Non-pigmented ciliary epithelial cell (primary cell): ENCODE results near the gene PDGFA.

ENCODE experiments used
- DNase-seq: peaks from one replicate; pipeline ENCODE4 v3.0.0-alpha.2; 2010; ENCODE audit warnings: low read depth

Gene PDGFA

DNA sequence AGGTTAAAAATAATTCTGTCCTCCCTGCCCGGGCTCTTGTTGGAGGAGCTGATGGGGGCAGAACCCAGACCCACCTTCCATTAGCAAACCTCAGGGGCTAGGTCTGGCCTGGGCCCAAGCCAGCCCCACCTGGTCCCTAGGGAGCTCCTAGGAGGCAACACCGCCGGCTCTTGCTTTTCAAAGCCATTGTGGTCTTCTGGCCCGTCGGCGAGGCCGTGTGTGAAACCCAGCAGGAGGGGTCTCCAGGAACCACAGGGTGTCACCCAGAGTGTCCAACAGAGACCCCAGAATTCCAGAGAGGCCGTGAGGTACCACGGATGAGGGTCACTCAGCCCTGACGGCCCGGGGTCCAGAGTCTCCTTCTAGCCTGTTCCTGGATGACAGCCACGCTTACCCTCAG lies 16.6 kb upstream of the PDGFA start:
- no peak for DNase-seq

DNA sequence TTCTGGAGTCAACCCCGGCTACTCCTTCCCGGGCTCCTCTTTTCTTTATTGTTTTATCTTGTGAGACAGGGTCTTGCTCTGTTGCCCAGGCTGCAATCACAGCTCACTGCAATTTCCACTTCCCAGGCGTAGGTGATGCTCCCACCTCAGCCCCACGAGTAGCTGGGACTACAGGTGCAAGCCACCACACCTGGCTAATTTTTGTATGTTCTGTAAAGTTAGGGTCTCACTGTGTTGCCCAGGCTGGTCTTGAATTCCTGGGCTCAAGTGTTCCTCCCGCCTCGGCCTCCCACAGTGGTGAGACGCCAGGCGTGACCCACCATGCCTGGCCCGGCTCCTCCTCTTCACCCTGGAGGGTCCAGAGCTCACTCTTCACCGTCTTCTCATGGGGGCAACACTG lies 15.3 kb upstream of the PDGFA start:
- no peak for DNase-seq

DNA sequence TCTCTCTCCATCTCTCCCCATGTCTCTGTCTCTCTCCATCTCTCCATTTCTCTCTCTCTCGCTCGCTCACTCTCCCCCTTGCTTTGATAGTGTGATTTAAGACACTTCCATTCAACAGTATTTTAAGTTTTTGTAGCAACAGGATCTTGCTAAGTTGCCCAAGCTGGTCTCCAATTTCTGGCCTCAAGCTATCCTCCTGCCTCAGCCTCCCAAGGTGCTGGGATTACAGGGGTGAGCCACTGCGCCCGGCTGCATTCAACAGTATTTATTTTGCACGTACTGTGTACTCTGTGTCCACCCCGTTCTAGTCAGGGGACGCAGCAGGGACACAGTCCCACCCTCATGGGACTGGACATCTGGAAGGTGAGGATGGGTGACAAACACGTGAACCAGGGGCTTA lies 14.4 kb upstream of the PDGFA start:
- DNase-seq, result no peak

DNA sequence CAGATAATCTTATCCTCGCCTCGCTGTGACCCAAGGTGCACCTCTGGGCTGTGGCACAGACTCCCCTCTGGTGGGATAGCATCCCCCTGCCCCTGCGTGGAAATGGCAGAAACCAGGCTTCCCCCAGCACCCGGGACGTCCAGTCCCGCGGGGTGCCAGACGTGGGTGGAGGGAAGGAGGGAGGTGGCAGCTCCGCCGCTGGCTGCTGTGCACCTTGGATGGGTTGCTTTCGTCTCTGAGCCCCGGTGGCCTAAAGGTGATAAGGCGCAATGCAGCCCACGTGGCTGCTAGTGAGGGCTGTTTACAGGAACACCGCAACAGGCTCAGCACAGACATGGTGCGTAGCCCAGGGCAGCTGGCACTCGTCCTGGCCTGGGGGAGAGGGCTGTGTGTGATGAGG lies 13.6 kb upstream of the PDGFA start:
- no peak for DNase-seq

DNA sequence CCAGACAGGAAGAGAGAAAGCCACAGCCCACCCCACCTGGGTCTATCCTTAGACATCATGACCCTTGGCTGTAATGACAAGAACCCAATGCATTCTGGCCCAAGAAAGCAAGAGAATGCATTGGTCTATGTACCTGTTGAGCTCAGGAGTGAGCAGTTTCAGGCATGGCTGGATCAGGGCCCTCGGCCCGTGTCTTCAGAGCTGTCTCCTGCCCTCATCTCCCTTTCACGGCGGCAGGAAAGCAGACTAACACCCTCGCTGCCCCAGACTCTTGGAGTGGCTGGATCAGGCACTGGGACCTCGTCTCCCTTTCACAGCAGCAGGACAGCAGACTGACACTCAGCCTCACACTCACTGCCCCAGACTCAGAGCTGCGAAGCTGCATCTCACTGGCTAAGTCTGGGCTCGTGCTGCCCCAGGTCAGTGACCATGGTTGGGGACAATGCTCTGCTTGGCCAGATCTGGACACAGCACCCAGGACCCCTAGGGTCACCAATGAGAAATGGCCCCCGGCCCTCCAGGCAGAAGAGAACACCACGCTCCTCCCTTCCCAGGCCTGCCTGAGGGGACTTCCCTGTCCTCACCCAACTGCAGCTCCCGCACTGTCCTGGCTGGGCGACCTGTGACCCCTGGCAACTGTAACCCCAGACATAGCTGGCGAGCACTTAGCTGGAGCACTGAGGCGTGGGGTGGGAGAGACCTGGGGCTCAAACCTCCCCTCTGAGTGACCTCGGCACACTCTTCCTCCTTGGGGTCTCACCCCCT lies 12.9 kb upstream of the PDGFA start:
- no peak for DNase-seq

DNA sequence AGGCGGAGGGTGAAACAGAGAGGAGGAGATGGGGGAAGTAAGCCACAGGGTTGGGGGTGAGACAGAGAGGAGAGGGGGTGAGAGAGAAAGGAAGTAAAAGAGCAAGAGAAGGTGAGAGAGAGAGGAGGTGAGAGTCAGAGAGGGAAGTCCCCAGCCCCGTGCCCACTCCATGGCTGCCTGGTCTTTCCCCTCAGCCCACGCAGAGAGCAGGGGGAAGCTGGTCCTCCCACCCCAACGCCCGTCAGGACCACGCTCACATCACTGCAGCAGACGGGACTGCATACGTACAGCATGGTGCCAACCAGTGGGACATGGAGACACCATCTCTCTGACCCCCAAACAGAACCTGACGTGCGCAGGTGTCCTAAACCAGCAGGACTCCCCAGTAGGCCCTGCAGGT lies 12.1 kb upstream of the PDGFA start:
- no peak for DNase-seq

DNA sequence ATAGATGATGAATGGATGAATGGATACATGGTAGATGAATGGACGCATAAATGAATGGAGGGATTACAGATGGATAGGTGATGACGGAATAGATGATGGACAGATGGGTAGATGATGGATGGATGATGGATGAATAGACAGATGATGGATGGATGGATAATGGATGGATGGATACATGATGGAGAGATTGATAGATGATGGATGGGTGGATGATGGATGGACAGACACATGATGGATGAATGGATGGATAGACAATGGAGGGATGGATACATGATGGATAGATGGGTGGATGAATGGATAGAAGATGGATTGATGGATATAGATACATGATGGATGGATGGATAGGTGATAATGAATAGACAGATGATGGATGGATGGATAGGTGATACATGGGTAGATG lies 8.8 kb upstream of the PDGFA start:
- DNase-seq, result no peak

DNA sequence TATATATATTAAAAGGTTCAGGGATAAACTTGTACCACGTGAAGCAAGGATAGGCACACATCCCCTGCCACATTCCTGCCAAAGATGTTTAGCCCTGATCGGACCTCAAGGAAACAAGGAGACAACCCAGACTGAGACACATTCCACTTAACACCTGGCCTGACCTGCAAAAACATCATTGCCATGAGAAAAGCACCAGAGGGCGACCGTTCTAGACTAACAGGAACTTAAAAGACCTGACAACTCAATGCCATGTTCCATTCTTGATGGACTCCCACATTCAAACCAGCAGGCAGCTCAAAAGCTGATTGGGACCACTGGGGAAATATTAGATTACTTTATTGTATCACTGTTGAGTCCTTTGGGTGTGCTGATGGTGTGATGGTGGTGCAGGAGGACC lies 8.1 kb upstream of the PDGFA start:
- DNase-seq, result no peak

DNA sequence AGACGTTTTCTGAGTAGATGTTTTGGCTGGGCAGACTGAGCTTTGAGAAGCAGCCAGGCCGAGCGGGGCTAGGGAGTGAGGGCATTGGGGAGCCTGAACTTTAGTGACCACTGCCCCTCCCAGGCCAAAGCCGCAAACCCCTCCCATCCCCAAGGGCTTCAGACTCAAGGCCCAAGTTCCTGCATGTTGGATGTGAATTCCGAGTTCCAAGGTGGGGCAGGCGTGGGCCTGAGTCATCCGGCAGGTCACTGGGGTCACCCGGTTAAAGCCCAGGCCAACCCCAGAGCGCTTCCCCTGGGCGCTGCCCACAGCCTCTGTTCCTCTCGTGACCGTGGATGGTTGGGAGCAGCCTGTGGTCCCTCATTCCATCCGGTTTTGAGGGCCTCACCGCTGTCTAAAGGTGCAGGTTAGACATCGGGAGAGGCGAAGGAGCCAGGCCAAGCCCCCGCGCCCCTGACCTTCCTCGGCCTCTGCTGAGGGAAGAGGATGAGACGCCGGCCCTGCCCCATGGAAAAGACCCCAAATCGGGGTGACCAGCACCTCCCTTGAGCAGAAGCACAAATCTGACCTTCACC lies 6.9 kb upstream of the PDGFA start:
- no peak for DNase-seq

DNA sequence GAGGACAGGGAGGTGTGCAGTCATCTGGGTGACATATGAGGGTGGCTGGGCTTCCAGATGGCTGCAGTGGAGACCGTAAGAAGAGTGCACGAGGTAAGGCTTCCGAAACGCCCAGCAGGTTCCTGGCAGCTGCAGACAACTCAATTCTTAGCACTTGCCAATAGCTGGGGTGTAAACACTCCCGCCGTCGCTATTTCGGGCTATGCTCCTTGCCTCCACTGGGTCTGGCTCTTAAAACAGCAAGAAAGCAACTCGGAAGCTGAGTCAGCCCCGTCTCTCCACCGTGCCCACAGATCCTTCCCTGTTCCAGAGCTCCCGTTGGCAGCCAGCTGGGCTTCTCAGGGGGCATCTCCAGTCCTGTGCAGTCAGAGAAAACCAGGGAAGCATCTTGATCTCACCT lies 6.1 kb upstream of the PDGFA start:
- DNase-seq, result no peak

DNA sequence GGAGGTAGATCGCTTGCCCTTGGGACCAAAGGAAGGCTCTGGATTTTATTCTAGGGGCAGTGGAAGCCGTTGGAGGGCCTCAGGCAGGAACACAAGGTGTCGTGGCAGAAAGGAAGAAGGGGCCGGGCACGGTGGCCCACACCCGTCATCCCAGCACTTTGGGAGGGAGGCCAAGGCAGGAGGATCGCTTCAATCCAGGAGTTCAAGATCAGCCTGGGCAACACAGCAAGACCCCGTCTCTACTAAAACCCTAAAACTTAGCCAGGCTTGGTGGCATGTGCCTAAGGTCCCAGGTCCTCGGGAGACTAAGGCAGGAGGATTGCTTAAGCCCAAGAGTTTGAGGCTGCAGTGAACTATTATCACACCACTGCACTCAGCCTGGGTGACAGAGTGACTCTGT lies 5.2 kb upstream of the PDGFA start:
- DNase-seq, result no peak

DNA sequence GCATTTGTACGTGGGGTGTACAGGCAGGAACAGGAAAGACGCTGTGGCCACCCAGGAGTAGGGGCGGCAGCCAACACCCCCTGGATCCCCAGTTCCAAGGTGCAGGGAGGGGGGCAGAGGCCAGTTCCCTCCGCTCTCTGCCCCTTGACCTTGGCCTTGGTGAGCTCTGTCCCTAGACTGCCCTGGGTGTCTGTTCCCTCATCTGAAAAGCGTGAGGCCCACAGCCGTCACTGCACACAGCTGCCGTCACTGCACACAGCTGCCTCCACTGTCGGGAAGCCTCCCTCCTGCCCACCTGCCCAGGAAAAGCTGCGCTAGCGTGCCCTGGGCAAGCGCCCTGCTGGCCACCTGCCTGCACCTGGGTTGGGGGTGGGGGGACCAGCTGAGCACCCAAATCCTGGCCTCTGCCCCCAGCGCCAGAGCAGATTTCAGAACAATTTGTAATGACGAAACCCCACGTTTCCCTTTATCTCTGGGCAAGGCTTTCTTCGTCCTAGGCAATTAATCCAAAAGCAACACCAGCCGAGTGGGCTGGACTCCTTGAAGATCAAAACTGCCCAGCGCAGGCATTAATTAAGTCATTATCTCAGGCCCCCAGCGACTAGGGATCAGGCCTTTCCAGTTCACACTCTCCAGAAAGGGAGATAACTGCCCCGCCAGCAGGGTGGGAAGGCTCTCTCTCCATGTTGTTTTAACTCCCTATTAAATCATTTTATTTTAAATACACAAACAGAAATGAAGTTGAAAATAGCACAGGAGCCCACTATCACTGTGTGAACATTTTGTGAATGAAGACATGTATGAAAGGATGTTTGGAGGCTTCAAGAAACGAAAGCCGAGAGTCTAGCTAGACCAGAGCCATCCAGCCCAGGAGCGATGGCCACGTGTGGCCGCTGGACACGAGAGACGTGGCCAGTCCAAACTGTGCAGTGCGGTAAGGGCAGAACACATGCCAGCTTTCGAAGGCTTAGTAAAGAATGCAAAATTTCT lies 4.0 kb upstream of the PDGFA start:
- no peak for DNase-seq

DNA sequence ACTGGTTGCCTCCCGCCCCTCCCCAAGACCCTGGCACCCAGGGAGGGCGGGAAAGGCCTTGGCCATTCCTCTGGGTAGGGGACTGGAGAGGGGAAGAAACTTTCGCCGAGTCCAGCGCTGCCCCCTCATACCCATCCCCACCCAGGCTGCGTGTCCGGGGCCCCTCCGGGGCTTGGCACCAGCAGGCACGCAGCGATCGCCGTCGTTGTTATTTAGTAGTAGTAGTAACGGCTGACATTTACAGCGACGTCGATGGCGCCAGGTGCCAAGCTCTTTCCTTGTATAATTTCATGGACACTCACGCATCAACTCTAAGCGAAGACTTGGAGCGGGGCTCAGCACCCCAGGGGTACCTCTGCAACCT lies 3.3 kb upstream of the PDGFA start:
- no peak for DNase-seq

DNA sequence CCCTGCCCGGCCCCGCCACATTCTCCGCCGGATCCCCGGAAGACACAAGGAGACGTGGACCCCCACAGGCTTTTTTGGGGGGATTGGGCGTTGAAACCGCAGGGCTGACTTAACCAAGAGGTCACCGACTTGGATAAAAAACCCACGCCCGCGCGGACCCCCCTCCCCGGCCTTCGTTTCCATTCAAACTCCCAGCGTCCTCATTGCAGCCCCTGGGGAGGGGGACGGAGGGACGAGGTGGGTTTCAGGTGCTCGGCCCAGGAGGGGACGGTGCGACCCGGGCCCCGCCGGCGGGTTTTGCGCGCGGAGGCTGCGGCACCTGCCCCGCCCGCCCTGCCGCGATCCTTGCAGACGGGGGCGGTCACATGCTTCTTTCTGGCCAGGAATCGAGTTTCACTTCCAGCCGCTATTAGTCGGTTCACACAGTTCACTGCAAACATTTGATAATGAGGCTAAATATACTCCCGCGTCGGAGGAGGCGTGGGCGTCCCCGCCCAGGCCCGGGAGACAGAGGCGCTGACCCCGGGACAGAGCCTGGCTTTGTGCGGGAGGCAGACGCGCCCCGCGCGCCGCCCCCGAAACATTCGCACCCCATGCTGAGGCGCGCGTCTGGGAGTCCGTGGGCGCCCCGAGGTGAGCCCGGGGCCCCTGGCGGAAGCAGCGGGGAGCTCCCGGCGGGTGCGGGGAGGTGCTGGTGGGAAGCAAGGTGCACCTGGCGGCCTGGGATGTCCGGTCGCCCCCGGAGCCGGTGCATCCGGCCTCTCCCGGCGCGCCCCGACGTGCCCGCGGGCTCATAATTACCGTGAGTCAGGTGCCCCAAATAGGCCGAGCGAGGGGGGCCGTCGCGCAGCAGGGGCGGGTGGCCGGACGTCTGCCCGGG lies 2.7 kb upstream of the PDGFA start:
- no peak for DNase-seq

DNA sequence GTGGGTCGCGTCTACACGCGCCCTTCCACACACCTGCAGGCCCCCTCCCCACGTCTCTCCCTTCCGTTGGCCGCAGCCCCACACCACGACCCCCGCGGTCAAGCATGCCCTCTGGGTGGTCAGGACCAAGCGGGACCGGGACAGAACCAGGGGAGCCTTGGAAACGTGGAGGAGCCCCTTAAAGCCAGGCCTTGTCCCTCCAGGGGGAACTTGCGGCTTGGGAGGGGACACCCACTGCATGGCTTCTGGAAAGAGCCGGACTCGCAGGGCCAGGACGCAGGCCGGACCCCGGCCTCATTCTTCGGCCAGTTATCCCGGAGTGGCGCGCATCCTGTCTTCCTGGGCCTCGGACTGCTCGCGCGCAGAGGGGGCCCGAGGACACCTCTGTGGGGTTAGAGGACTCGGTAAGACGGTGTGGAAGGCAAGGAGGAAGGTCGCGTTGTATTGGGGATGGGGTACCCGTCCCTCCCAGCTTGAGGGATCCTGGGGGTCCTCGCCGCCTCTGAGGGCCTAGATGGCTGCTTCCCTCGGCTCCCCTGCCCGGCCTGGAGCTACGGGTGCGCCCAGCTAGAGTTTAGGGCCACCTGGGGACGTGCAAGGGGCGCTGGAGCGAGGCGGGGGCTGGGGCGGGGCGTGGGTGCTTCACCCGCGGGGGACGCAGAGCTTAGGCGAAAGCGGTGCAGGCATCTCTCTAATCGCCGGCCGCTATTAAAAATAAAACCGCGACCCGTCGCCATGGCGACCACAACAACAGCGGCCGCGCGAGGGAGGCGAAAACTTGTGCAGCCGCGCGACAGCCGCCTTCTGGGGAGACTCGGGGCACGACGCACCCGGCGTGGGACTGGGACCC lies 1.8 kb upstream of the PDGFA start:
- no peak for DNase-seq

DNA sequence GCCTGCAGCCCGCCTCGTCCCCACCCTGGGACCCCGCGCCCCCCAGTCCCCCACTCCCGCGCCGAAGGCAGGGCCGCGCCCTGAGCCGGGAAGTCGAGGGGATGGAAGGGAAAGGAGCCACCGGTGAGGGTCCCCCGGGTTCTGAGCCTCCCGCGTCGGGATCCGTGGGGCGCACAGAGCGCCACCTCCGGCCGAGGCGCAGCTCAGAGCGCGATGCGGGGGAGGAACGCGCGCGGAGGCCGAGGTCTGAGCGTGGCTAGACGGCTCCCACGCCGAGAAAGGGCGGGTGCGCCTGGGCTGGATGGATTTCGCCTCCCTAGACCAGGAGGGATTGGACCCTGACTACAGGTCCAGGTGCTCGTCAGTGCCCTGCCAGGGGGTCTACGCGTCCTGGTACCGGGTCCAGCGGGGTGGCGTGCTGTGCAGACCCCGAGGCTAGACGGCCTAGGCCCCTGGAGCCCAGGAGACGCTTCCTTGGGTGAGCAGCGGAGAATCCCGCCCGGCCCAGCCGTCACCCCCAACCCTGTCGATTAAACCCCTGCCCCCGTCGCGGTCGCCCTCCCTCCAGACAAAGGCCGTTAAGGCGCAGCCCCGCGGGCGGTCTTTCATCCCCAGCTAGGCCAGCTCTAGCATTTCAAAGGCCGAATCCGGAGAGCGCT lies 986 bp upstream of the PDGFA start:
- DNase-seq, result no peak

DNA sequence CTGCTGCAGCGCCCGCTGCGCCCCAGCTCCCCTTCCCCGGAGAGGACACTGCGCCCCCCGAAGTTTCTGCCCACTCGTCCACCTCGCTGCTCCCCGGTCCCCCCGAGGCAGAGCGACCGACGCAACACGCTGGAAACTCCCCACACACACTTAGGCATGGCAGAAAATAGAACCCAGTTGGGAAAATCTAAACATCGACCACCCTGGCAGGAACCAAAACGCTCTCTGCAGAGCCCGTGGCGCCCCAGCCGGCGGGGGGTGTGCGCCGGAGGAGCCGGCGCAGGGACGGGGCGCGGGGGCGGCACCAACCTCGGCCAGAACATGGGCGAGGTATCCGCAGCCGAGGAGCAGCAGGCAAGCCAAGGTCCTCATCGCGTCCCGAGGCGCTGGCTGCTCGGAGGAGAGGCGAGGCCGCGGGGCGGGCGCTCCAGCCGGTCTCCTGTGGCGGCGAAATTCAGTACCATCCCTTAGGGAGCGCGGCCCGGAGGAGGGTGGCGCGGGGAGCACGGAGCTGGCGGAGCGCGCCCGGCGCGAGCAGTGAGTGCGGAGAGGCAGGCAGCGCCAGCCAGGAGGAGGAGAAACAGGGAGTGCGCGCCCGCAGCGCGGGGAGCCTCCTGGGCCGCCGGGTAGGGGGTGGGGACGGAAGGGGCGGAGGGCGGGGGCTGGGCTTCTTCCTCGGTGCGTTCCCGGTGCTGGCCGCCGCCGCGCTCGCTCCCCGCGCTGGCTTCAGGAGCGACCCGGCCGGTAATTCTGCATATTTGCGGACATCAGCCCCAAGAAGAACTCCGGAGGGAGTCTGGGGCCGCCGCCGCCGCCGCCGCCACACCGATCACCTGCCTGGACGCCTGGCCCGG lies 789 bp downstream of the PDGFA start:
- no peak for DNase-seq

DNA sequence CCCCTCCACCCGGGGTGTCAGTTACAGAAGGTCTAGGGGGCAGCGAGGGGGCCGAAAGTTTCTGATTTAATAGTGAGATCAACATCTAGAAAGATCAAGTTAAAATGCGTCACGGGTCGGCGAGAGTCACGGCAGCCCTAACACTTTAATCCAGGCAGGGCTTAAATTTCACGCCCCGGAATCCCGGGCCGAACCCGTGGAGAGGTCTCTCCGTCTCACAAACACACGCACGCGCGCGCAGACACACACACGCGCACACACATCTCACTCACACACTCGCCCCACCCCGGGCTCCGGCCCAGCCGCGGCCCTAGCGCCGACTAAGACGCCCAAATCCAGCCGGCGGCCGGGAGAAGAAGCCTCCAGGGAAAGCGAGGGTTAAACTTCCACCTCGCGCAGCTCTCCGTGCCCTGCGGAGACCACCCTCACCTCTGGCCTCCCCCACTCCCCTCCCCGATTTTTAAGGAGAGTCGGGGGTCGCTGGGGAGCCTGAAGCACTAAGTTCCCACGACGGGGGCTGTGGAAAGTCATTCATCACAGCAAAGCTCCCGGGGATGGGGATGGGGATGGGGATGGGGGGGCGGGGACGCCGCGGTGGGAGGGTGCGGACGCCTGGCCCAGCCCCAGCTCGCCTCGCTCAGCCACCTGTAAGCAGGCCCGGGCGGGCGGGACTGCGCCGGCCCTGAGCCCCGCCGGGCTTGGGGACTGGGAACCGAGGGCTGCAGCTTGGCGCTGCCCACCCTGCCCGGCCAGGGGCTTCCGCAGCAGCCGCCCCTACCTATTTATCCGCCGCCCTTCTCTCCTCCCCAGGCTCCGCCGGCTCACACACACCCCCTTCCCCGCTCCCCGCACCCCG lies 1.6 kb downstream of the PDGFA start:
- DNase-seq, result no peak
